A673 (cell line): Measurements from ENCODE around the gene PEPD. TPM values are rescaled to one million over a fixed set of nuclear protein-coding genes. Genes with fewer than 3 reads are reported as not detected.

Source experiments
- BruUV-seq: library from RNA; stranded (reverse); fragments of 400-500 nt; replicated peaks from 2 replicates; lab custom pipeline; 2021; lab: Mats Ljungman, UMichigan
- CTCF ChIA-PET: fragments of 300-600 bp; sonication (Branson Sonifier 250); formaldehyde crosslinking; loops from one replicate; lab custom pipeline; 2022; ENCODE audit warnings: antibody characterized with exemption; lab: Charles Lee
- POLR2A ChIA-PET: fragments of 300-600 bp; sonication (Branson Sonifier 250); formaldehyde crosslinking; loops from one replicate; lab custom pipeline; 2022; ENCODE audit warnings: antibody characterized with exemption; ENCODE audit not compliant: low non-redundant PET; lab: Charles Lee
- DNase-seq: peaks from one replicate; pipeline ENCODE4 v3.0.0-alpha.2; 2015; ENCODE audit warnings: low spot score
- H3K27ac ChIP-seq: fragments of 200-600 bp; sonication (generic); 2 replicates; pipeline ENCODE4 v1.5.1; 2016; ENCODE audit warnings: mixed run types, low read depth, mild to moderate bottlenecking, mixed read lengths, antibody characterized with exemption, low read length; ENCODE audit not compliant: poor library complexity, severe bottlenecking
- H3K27me3 ChIP-seq: fragments of 200-600 bp; sonication (generic); replicated peaks from 2 replicates; pipeline ENCODE4 v1.6.1; 2017; ENCODE audit warnings: mixed run types, low read depth, mild to moderate bottlenecking, mixed read lengths, antibody characterized with exemption, low read length; ENCODE audit not compliant: insufficient read depth, poor library complexity
- H3K36me3 ChIP-seq: fragments of 200-600 bp; sonication (generic); 2 replicates; pipeline ENCODE4 v1.6.1; 2016; ENCODE audit warnings: mixed run types, mild to moderate bottlenecking, mixed read lengths, antibody characterized with exemption, low read length; ENCODE audit not compliant: insufficient read depth, poor library complexity, severe bottlenecking
- H3K4me1 ChIP-seq: fragments of 200-600 bp; sonication (generic); 2 replicates; pipeline ENCODE4 v1.6.1; 2017; ENCODE audit warnings: mixed run types, mild to moderate bottlenecking, mixed read lengths, antibody characterized with exemption, low read length; ENCODE audit not compliant: insufficient read depth, poor library complexity, severe bottlenecking
- H3K4me3 ChIP-seq: fragments of 200-600 bp; sonication (generic); 2 replicates; pipeline ENCODE4 v1.5.1; 2016; ENCODE audit warnings: low read depth, mixed run types, mild to moderate bottlenecking, mixed read lengths, low read length; ENCODE audit not compliant: poor library complexity, severe bottlenecking
- H3K9me3 ChIP-seq: fragments of 200-600 bp; sonication (generic); 2 replicates; pipeline ENCODE4 v1.6.1; 2016; ENCODE audit warnings: mixed run types, low read depth, mild to moderate bottlenecking, mixed read lengths, antibody characterized with exemption, low read length; ENCODE audit not compliant: poor library complexity, severe bottlenecking
- EZH2 ChIP-seq: fragments of 200-600 bp; sonication (generic); IDR thresholded peaks from 2 replicates; pipeline ENCODE4 v1.6.1; 2017; ENCODE audit warnings: borderline replicate concordance, low read depth, mild to moderate bottlenecking, mixed read lengths, antibody characterized with exemption, low read length; ENCODE audit not compliant: poor library complexity, severe bottlenecking
- intact Hi-C: fragments of 100-400 bp; cut with micrococcal nuclease; formaldehyde crosslinking; loops from one replicate; pipeline ENCODE4 v1.10.0; 2022; ENCODE audit not compliant: unreplicated experiment
- total RNA-seq: library from RNA; stranded (reverse); gene quantifications from 2 replicates; pipeline ENCODE4 v1.2.3, GENCODE V29; 2021
- TF ChIP-seq, protein P1 (sequence below): fragments of 300-800, 200-600 bp; sonication (generic); conservative IDR thresholded peaks from 2 replicates; pipeline ENCODE4 v1.5.1; 2017; ENCODE audit warnings: low read depth, mild to moderate bottlenecking, antibody characterized with exemption, low read length, moderate library complexity, mixed read lengths

The PEPD gene
- total RNA-seq, 1 experiment from 2014 or later, result 82.2 TPM

DNA sequence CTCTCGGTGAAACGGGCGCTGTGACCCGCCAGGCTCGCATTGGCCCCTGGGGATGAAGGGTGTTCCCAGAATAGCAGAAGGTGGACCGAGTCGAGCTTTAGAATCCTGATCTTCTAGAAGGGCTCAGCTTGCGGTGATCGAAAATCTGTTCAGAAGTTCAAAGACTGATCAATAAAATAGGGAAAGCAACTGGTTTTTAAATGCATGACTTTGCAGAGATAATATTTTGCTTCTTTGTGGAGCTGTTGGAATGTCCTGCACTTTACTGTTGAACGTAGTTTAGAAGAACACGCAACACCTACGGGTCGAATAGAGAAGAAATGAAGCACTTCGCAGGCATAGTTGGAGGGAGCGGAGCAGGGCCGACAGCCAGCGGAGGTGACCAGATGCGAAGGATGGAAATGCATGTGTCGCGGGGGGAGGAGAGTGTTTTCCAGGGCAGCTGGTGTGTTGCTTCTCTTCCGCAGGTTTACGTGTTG, 147.3 kb downstream of the PEPD start:
- Histone ChIP-seq H3K27me3 (no peaks in the 10 kb centered on the region), H3K9me3 (no peaks in the 10 kb centered on the region), H3K36me3 (peaks cover 6% of the 10 kb centered on the region), H3K27ac (peak overlapping the region; percentile 100), H3K4me3 (peak overlapping the region; percentile 59), H3K4me1 (peaks cover 20% of the 10 kb centered on the region)
- no TSS peak for BruUV-seq
- intact Hi-C loops, result no loop called here
- no peak for TF ChIP-seq EZH2
- TF ChIP-seq, protein P1, sequence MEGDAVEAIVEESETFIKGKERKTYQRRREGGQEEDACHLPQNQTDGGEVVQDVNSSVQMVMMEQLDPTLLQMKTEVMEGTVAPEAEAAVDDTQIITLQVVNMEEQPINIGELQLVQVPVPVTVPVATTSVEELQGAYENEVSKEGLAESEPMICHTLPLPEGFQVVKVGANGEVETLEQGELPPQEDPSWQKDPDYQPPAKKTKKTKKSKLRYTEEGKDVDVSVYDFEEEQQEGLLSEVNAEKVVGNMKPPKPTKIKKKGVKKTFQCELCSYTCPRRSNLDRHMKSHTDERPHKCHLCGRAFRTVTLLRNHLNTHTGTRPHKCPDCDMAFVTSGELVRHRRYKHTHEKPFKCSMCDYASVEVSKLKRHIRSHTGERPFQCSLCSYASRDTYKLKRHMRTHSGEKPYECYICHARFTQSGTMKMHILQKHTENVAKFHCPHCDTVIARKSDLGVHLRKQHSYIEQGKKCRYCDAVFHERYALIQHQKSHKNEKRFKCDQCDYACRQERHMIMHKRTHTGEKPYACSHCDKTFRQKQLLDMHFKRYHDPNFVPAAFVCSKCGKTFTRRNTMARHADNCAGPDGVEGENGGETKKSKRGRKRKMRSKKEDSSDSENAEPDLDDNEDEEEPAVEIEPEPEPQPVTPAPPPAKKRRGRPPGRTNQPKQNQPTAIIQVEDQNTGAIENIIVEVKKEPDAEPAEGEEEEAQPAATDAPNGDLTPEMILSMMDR, result no peak
- ChIA-PET CTCF (interaction anchor here (0.6 kb wide), 1 partner anchor 10 kb away, joined by 3 read pairs; no protein-coding TSS in a partner anchor), POLR2A (interaction anchor here (0.6 to 0.9 kb wide), 6 partner anchors 18 to 441 kb away, joined by 3 to 5 read pairs (median 4); no protein-coding TSS in a partner anchor)
- DNase-seq, result peak; percentile 32

DNA sequence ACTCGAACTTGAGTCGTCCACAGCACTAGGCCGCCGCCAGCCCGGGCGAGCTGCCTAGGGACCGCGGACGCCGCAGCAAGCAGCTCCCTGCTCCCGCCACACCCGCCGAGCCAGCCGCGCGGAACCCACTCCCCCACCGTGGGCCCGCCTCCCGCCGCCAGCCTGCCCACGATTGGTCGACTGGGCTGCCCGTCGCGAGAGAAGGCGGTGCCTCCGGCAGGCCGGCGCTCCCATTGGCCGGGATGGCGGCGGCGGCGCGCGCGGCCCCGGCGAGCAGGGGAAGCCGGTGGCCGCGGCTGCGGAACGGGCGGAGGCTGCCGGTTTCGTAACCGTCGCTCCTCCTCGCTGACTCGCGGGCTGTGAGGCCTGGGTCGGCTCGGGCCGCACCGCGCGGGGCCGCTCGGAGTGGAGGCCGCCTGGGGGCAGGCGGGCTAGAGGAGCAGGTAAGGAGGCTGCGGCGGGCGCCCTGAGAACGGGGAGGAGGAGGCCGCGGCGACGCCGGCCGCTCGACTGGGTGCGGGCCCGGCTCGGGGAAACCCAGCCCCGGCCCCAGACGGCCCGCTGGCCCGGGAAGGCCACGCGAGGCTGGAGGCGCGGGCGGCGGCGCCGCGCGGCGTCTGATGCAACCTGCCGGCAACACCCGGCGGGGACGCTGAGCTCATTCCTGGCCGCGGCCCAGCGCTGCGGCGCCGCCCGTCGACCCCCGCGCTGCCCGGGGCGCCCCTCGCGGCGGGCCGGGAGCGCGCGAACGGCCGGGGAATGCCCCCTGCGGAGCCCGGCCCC, 147.9 kb downstream of the PEPD start, which contains the start of gene CEBPG:
CEBPG (plus strand) TSS at position 257 of the 783 bp plus-strand sequence. CDS start 5,531 bp downstream, outside the sequence.
- CTCF ChIA-PET, result interaction anchor here (0.6 kb wide), 2 partner anchors 9 to 20 kb away, joined by 3 read pairs; no protein-coding TSS in a partner anchor
- H3K9me3 ChIP-seq, result no peaks in the 10 kb centered on the region

DNA sequence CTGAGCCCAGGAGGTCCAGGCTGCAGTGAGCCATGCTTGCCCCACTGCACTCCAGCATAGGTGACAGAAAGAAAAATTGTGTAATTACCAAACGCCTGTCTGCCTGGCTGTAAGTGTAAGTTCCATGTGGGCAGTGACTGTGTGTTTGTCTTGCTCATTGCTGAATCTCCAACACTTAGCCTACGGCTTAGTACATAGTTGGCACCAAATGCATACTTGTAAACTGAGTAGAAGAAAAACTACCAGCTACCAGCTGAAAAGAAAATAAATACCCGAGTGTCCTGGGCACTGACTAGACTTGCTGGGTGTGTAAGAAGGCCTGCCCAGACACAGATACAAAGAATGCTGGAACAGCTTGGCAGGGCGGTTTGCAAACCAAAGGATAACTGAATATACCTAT, 150.8 kb downstream of the PEPD start:
- Histone ChIP-seq H3K36me3 (no peaks in the 10 kb centered on the region), H3K27ac (no peak overlapping the region), H3K9me3 (no peaks in the 10 kb centered on the region), H3K4me3 (no peak overlapping the region), H3K27me3 (no peaks in the 10 kb centered on the region), H3K4me1 (no peaks in the 10 kb centered on the region)
- CTCF ChIA-PET, result no interaction called here
- no TSS peak for BruUV-seq
- TF ChIP-seq EZH2, result no peak
- TF ChIP-seq, protein P1, result no peak
- no peak for DNase-seq
- intact Hi-C loops, result no loop called here
- POLR2A ChIA-PET, result interaction anchor here (0.5 kb wide), 1 partner anchor 23 kb away, joined by 3 read pairs; no protein-coding TSS in a partner anchor

More for the DNA sequence above, 147.9 kb downstream of the PEPD start, which contains the start of gene CEBPG:
- peak; percentile 93 for DNase-seq
- BruUV-seq, result no TSS peak
- Histone ChIP-seq H3K27me3 (no peaks in the 10 kb centered on the region), H3K36me3 (peaks cover under 1% of the 10 kb centered on the region), H3K27ac (peak within 1 kb of the TSS; percentile 100), H3K4me1 (peaks cover 20% of the 10 kb centered on the region), H3K4me3 (peak within 1 kb of the TSS; percentile 59)
- TF ChIP-seq EZH2, result no peak
- TF ChIP-seq, protein P1, result no peak
- POLR2A ChIA-PET, result interaction anchor here (0.6 to 0.9 kb wide), 11 partner anchors 19 to 1092 kb away, joined by 3 to 5 read pairs (median 3); no protein-coding TSS in a partner anchor
- intact Hi-C loops, result no loop called here
